Measurements from ENCODE around the gene ETV3.

Gene ETV3

DNA sequence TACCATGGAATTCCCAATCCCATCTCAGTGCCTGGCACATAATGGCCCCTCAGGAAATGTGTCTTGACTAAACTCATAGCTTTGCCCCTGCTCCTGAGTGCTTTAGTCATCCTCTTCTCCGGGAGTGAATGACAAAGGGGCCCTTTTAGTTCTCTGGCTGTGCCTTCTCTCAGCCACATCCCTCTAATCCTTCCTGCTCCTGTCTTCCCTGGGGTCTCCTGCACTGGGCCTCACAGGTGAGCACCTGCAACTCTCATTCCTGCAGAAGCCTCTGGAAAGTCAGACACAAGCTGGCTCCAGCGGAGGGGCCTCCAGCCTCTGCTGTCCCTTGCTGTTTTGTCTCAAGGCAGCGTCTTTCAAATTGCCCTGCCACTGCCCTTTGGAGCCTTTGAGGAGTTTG, 24.6 kb downstream of the ETV3 start:
- H3K9me3 ChIP-seq (replicated peaks in 1 of 2; ENCODE audit: control insufficient read depth in 2 of 2, insufficient read depth in 1 of 2, low read depth in 1 of 2, low read length in 2 of 2): no peaks in the 10 kb centered on the region
- peaks cover 0 to 65% (median 0%) of the 10 kb centered on the region in 3 experiments for H3K27me3 ChIP-seq (ENCODE audit: control insufficient read depth in 3 of 3, insufficient read depth in 3 of 3, low read depth in 1 of 3, low read length in 3 of 3)
- no peak overlapping the region for H3K4me3 ChIP-seq (ENCODE audit: low read length in 2 of 2)
- no peaks in the 10 kb centered on the region for H3K36me3 ChIP-seq (replicated peaks in 1 of 2; ENCODE audit: control insufficient read depth in 2 of 2, insufficient read depth in 2 of 2, low read length in 2 of 2)
- no peak overlapping the region for H3K9ac ChIP-seq (ENCODE audit: low read depth, low read length, poor library complexity)
- H2BK15ac ChIP-seq (ENCODE audit: low read length): peak overlapping the region; percentile 32
- H2BK12ac ChIP-seq (ENCODE audit: low read length): peak overlapping the region; percentile 34
- H3K14ac ChIP-seq (ENCODE audit: low read length): no peak overlapping the region
- H3K23ac ChIP-seq (ENCODE audit: low read depth, low read length, poor library complexity): no peak overlapping the region
- no peak overlapping the region for H2BK120ac ChIP-seq (ENCODE audit: low read depth, low read length)
- no peak overlapping the region for H3K4me2 ChIP-seq (ENCODE audit: insufficient read depth, low read length, poor library complexity, severe bottlenecking)
- peak overlapping the region; percentile 15 for H3K18ac ChIP-seq (ENCODE audit: low read length)
- H4K8ac ChIP-seq (ENCODE audit: low read depth, low read length): no peak overlapping the region
- H2AFZ ChIP-seq (ENCODE audit: low read length): no peak overlapping the region
- no peak overlapping the region for H2BK5ac ChIP-seq (ENCODE audit: low read length)
- no peaks in the 10 kb centered on the region for H3K79me1 ChIP-seq (ENCODE audit: low read depth, low read length)
- peaks cover 0 to 29% of the 10 kb centered on the region in 2 donors for H3K4me1 ChIP-seq (ENCODE audit: control insufficient read depth in 2 of 2, insufficient read depth in 1 of 2, low read depth in 1 of 2, low read length in 2 of 2)
- no CpG with 5 or more reads among the region's 3 CpGs for WGBS, 2 donors (ENCODE audit: extremely low coverage in 2 of 2, insufficient read length in 2 of 2, insufficient replicate concordance in 1 of 2)
- no peak for DNase-seq (ENCODE audit: low spot score)
- H3K27ac ChIP-seq (replicated peaks; ENCODE audit: low read length): no peak overlapping the region
- no peak overlapping the region for H3K4ac ChIP-seq (ENCODE audit: low read length)
- H2AK5ac ChIP-seq (ENCODE audit: low read depth, low read length): no peak overlapping the region
- no peak overlapping the region for H4K91ac ChIP-seq (ENCODE audit: low read depth, low read length, poor library complexity)

DNA sequence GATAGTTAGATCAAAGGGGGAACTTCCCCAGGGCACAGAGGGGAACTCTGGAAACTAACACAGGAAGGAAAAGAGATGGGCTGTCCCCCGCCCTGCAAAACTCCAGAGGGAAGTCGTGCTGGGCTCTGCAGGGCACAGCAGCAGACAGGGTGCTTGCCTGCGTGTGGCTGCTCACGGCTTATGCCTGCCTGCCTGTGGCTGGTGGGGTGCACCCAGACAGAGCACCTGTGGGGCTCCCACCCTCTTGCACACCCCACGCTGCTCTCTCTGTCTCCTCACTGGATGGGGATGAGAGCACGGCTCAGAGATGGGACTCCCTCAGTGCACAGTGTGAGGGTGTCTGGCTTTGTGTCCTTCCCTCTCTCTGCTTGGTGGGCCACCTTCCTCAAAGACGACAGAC, 25.1 kb downstream of the ETV3 start:
- Histone ChIP-seq H3K4me1 (ENCODE audit: control insufficient read depth in 2 of 2, insufficient read depth in 1 of 2, low read depth in 1 of 2, low read length in 2 of 2) (peaks cover 0 to 29% of the 10 kb centered on the region in 2 donors), H4K91ac (ENCODE audit: low read depth, low read length, poor library complexity) (no peak overlapping the region), H2BK5ac (ENCODE audit: low read length) (no peak overlapping the region), H3K9me3 (replicated peaks in 1 of 2; ENCODE audit: control insufficient read depth in 2 of 2, insufficient read depth in 1 of 2, low read depth in 1 of 2, low read length in 2 of 2) (no peaks in the 10 kb centered on the region), H4K8ac (ENCODE audit: low read depth, low read length) (no peak overlapping the region), H3K4me3 (ENCODE audit: low read length in 2 of 2) (no peak overlapping the region), H3K14ac (ENCODE audit: low read length) (peak overlapping the region; percentile 21), H3K27ac (replicated peaks; ENCODE audit: low read length) (no peak overlapping the region), H2AFZ (ENCODE audit: low read length) (no peak overlapping the region), H3K79me1 (ENCODE audit: low read depth, low read length) (no peaks in the 10 kb centered on the region), H2AK5ac (ENCODE audit: low read depth, low read length) (peak overlapping the region; percentile 72), H3K18ac (ENCODE audit: low read length) (peak overlapping the region; percentile 81), H2BK15ac (ENCODE audit: low read length) (no peak overlapping the region), H3K27me3 (ENCODE audit: control insufficient read depth in 3 of 3, insufficient read depth in 3 of 3, low read depth in 1 of 3, low read length in 3 of 3) (peaks cover 0 to 70% (median 0%) of the 10 kb centered on the region in 3 experiments), H2BK120ac (ENCODE audit: low read depth, low read length) (no peak overlapping the region), H3K4me2 (ENCODE audit: insufficient read depth, low read length, poor library complexity, severe bottlenecking) (no peak overlapping the region), H3K9ac (ENCODE audit: low read depth, low read length, poor library complexity) (no peak overlapping the region), H3K36me3 (replicated peaks in 1 of 2; ENCODE audit: control insufficient read depth in 2 of 2, insufficient read depth in 2 of 2, low read length in 2 of 2) (no peaks in the 10 kb centered on the region), H3K4ac (ENCODE audit: low read length) (no peak overlapping the region), H2BK12ac (ENCODE audit: low read length) (peak overlapping the region; percentile 34), H3K23ac (ENCODE audit: low read depth, low read length, poor library complexity) (no peak overlapping the region)
- DNase-seq (ENCODE audit: low spot score): no peak
- WGBS, 2 donors (ENCODE audit: extremely low coverage in 2 of 2, insufficient read length in 2 of 2, insufficient replicate concordance in 1 of 2): no CpG with 5 or more reads among the region's 7 CpGs

DNA sequence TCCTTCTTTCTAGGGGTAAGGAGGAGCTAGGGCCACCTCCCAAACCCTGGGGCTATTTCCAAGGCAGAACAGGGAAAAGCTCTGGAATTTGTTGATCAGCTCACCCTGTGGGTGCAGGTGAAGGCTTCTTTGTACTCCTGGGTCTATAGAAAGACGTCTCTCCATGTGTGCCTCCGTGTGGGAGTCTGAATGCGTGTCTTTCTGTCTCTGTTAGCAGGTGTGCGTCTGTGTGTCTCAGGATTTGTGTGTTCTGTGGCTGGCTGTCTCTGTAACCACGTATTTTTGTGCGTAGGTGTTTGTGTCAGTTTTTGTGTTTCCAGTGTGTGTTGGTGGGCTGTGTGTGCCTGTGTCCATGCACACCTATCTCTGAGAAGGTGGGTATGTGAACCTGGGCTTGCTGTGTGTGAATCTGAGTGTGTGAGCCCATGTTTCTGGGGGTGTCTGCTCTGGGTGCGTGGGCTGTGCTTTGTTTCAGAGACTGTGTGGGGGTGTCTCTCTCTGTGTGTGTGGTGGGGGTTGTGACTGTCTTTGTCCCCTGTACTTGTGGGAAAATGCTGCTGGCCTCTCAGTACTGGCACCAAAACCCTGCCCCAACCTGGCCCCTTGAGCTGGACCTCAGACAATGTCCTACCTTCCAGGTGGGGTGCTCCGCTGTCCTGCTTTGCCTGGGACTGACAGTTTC, 25.9 kb downstream of the ETV3 start:
- no peak overlapping the region for H2AK5ac ChIP-seq (ENCODE audit: low read depth, low read length)
- H3K4me3 ChIP-seq (ENCODE audit: low read length in 2 of 2): no peak overlapping the region
- H3K9me3 ChIP-seq (replicated peaks in 1 of 2; ENCODE audit: control insufficient read depth in 2 of 2, insufficient read depth in 1 of 2, low read depth in 1 of 2, low read length in 2 of 2): no peaks in the 10 kb centered on the region
- H2AFZ ChIP-seq (ENCODE audit: low read length): no peak overlapping the region
- no peaks in the 10 kb centered on the region for H3K36me3 ChIP-seq (replicated peaks in 1 of 2; ENCODE audit: control insufficient read depth in 2 of 2, insufficient read depth in 2 of 2, low read length in 2 of 2)
- no peak overlapping the region for H4K8ac ChIP-seq (ENCODE audit: low read depth, low read length)
- no CpG with 5 or more reads among the region's 8 CpGs for WGBS, 2 donors (ENCODE audit: extremely low coverage in 2 of 2, insufficient read length in 2 of 2, insufficient replicate concordance in 1 of 2)
- H3K27ac ChIP-seq (replicated peaks; ENCODE audit: low read length): no peak overlapping the region
- no peak overlapping the region for H3K23ac ChIP-seq (ENCODE audit: low read depth, low read length, poor library complexity)
- H3K14ac ChIP-seq (ENCODE audit: low read length): no peak overlapping the region
- no peak overlapping the region for H3K4ac ChIP-seq (ENCODE audit: low read length)
- no peak overlapping the region for H4K91ac ChIP-seq (ENCODE audit: low read depth, low read length, poor library complexity)
- H2BK15ac ChIP-seq (ENCODE audit: low read length): no peak overlapping the region
- DNase-seq (ENCODE audit: low spot score): no peak
- H2BK120ac ChIP-seq (ENCODE audit: low read depth, low read length): no peak overlapping the region
- H3K27me3 ChIP-seq (ENCODE audit: control insufficient read depth in 3 of 3, insufficient read depth in 3 of 3, low read depth in 1 of 3, low read length in 3 of 3): peaks cover 0 to 78% (median 0%) of the 10 kb centered on the region in 3 experiments
- H3K4me2 ChIP-seq (ENCODE audit: insufficient read depth, low read length, poor library complexity, severe bottlenecking): no peak overlapping the region
- peaks cover 0 to 29% of the 10 kb centered on the region in 2 donors for H3K4me1 ChIP-seq (ENCODE audit: control insufficient read depth in 2 of 2, insufficient read depth in 1 of 2, low read depth in 1 of 2, low read length in 2 of 2)
- no peaks in the 10 kb centered on the region for H3K79me1 ChIP-seq (ENCODE audit: low read depth, low read length)
- H2BK12ac ChIP-seq (ENCODE audit: low read length): no peak overlapping the region
- peak overlapping the region; percentile 60 for H3K18ac ChIP-seq (ENCODE audit: low read length)
- H2BK5ac ChIP-seq (ENCODE audit: low read length): no peak overlapping the region
- H3K9ac ChIP-seq (ENCODE audit: low read depth, low read length, poor library complexity): no peak overlapping the region

DNA sequence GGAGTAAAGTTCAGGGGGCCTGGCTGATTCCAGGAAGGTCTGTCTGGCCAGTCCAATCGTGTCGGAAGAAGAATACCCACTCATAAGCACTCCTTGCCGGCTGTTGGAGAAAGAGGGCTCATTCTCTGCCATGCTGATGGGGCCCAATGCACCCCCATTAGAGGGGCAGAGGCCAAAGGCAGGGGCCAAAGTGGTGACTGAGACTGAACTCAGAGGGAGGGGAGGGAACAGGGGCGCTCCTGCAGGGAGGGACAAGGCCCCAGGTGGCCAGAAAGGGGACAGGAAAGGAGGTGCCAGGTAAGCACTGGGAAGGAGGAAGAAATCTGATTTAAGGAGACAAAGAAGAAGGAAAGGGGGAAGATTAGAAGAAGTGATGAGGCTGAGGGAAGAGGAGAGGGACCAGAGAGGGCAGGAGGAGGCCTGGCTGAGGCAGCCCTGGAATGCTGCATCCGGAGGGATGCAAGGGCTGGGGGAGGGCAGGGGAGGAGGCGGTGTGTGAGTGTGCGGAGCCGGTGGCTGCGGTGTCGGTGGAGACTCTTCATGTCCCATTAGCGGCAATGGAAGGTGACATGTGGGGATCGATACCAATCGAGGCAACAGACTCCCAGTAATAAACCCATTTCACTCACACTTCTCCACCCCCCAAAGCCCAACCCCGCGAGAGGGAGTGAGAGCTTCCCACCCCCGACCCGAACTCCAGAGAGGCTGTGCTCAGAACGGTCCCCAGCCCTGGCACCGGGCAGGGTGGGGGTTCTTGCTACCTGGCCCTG, 26.6 kb downstream of the ETV3 start:
- no peak overlapping the region for H2BK5ac ChIP-seq (ENCODE audit: low read length)
- H3K4ac ChIP-seq (ENCODE audit: low read length): no peak overlapping the region
- H2BK120ac ChIP-seq (ENCODE audit: low read depth, low read length): no peak overlapping the region
- no peak overlapping the region for H2AFZ ChIP-seq (ENCODE audit: low read length)
- peak overlapping the region; percentile 27 for H2BK12ac ChIP-seq (ENCODE audit: low read length)
- H2BK15ac ChIP-seq (ENCODE audit: low read length): peak overlapping the region; percentile 28
- H3K4me1 ChIP-seq (ENCODE audit: control insufficient read depth in 2 of 2, insufficient read depth in 1 of 2, low read depth in 1 of 2, low read length in 2 of 2): peaks cover 0 to 29% of the 10 kb centered on the region in 2 donors
- DNase-seq (ENCODE audit: low spot score): no peak
- H3K9ac ChIP-seq (ENCODE audit: low read depth, low read length, poor library complexity): no peak overlapping the region
- H3K4me3 ChIP-seq (ENCODE audit: low read length in 2 of 2): no peak overlapping the region
- H3K18ac ChIP-seq (ENCODE audit: low read length): peak overlapping the region; percentile 60
- no peaks in the 10 kb centered on the region for H3K9me3 ChIP-seq (replicated peaks in 1 of 2; ENCODE audit: control insufficient read depth in 2 of 2, insufficient read depth in 1 of 2, low read depth in 1 of 2, low read length in 2 of 2)
- no peaks in the 10 kb centered on the region for H3K36me3 ChIP-seq (replicated peaks in 1 of 2; ENCODE audit: control insufficient read depth in 2 of 2, insufficient read depth in 2 of 2, low read length in 2 of 2)
- no peak overlapping the region for H3K27ac ChIP-seq (replicated peaks; ENCODE audit: low read length)
- peaks cover 0 to 85% (median 0%) of the 10 kb centered on the region in 3 experiments for H3K27me3 ChIP-seq (ENCODE audit: control insufficient read depth in 3 of 3, insufficient read depth in 3 of 3, low read depth in 1 of 3, low read length in 3 of 3)
- no peak overlapping the region for H2AK5ac ChIP-seq (ENCODE audit: low read depth, low read length)
- H3K14ac ChIP-seq (ENCODE audit: low read length): no peak overlapping the region
- no CpG with 5 or more reads among the region's 19 CpGs for WGBS, 2 donors (ENCODE audit: extremely low coverage in 2 of 2, insufficient read length in 2 of 2, insufficient replicate concordance in 1 of 2)
- H4K91ac ChIP-seq (ENCODE audit: low read depth, low read length, poor library complexity): no peak overlapping the region
- H3K4me2 ChIP-seq (ENCODE audit: insufficient read depth, low read length, poor library complexity, severe bottlenecking): no peak overlapping the region
- no peaks in the 10 kb centered on the region for H3K79me1 ChIP-seq (ENCODE audit: low read depth, low read length)
- H3K23ac ChIP-seq (ENCODE audit: low read depth, low read length, poor library complexity): no peak overlapping the region
- H4K8ac ChIP-seq (ENCODE audit: low read depth, low read length): peak overlapping the region; percentile 24
